GM23338 (cell line): Measurements from ENCODE around the gene TAOK3.

ENCODE experiments used
- CTCF ChIP-seq, 2 experiments: fragments of 200-600 bp in 1 of 2; sonication (generic) in 1 of 2; conservative IDR thresholded peaks; 2 replicates each; pipeline versions ENCODE4 v1.5.1 to v1.6.1; 2016 to 2017; ENCODE audit warnings: antibody characterized with exemption in 2 of 2, low read depth in 2 of 2, mild to moderate bottlenecking in 2 of 2, moderate library complexity in 1 of 2
- EZH2phosphoT487 ChIP-seq: fragments of 200-600 bp; sonication (generic); IDR thresholded peaks from one replicate; pipeline ENCODE4 v1.8.1; 2018; ENCODE audit warnings: antibody characterized with exemption; ENCODE audit not compliant: unreplicated experiment
- TF ChIP-seq, protein P1 (sequence below): IDR thresholded peaks from one replicate; pipeline ENCODE4 v1.6.1; 2018; ENCODE audit warnings: antibody characterized with exemption; ENCODE audit not compliant: unreplicated experiment

DNA sequence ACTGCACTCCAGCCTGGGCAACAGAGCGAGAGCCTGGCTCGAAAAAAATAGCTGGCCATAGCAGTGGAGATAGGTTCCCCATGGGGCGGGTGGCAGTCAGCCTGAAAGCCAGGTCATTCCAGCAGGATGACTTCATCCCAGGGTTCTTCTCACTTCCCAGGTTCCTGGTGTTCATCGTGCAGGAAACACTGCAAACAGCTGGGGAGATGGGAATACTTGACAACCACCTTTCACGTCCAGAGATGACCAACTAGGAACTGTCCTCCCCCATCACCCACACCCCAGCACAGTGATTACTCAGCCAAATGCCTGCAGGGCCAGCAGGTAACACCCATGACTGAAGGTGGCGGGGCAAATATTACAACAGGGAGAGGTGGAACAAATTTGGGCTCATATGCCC lies 270.6 kb downstream of the TAOK3 start:
- TF ChIP-seq CTCF (conservative IDR thresholded peaks at IDR 0.05; ENCODE audit: low read depth in 2 of 2) (no peak), EZH2phosphoT487 (no peak)
- TF ChIP-seq, protein P1, sequence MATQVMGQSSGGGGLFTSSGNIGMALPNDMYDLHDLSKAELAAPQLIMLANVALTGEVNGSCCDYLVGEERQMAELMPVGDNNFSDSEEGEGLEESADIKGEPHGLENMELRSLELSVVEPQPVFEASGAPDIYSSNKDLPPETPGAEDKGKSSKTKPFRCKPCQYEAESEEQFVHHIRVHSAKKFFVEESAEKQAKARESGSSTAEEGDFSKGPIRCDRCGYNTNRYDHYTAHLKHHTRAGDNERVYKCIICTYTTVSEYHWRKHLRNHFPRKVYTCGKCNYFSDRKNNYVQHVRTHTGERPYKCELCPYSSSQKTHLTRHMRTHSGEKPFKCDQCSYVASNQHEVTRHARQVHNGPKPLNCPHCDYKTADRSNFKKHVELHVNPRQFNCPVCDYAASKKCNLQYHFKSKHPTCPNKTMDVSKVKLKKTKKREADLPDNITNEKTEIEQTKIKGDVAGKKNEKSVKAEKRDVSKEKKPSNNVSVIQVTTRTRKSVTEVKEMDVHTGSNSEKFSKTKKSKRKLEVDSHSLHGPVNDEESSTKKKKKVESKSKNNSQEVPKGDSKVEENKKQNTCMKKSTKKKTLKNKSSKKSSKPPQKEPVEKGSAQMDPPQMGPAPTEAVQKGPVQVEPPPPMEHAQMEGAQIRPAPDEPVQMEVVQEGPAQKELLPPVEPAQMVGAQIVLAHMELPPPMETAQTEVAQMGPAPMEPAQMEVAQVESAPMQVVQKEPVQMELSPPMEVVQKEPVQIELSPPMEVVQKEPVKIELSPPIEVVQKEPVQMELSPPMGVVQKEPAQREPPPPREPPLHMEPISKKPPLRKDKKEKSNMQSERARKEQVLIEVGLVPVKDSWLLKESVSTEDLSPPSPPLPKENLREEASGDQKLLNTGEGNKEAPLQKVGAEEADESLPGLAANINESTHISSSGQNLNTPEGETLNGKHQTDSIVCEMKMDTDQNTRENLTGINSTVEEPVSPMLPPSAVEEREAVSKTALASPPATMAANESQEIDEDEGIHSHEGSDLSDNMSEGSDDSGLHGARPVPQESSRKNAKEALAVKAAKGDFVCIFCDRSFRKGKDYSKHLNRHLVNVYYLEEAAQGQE: no peak
